Measurements from ENCODE around the gene CHST10.

The CHST10 gene

DNA sequence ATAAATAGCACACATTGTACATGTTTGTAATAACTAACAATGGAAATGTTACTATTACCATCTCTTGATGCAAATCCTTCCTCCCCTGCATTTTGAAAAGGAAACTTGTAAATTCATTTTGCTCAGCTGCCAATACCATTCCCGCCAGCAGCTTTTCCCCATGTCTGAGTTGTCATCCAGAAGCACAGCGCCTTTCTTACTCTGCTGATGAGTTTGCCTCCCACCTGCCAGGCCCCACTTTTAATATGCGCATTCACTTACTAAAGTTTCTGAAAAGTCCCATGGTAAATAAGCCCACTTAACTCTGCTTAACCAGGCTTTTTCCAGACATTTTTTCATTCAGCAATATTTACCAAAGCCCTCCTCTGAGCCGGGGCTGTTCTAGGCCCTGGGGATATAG lies 3.9 kb downstream of the CHST10 start:
- no peak for DNase-seq (ENCODE audit: low spot score)

DNA sequence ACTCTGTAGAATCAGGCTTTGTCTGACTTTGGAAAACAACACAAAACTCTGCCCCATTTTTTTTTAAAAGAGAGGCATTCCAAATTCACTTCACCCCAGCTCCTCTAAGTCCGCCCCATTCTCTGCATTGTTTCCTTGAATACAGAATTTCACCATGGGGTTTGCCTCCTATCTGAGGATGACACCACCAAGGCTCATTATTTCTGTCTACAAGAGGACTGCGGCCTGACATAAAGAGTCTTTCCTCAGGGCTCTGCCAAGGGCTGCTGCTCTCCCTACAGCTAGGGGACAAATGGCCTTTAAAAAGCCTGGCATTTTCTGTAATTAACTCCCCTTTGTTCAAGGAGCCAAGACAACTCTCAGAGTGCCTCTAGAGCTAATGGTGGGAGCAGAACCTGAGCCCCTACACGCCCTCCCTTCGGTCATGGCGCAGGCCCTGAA lies 4.6 kb downstream of the CHST10 start:
- no peak for DNase-seq (ENCODE audit: low spot score)

- DNase-seq (ENCODE audit: low spot score) = no peak
Observed at GRCh38 chr2:100412466-100412865, 5.0 kb downstream of the CHST10 start.

DNA sequence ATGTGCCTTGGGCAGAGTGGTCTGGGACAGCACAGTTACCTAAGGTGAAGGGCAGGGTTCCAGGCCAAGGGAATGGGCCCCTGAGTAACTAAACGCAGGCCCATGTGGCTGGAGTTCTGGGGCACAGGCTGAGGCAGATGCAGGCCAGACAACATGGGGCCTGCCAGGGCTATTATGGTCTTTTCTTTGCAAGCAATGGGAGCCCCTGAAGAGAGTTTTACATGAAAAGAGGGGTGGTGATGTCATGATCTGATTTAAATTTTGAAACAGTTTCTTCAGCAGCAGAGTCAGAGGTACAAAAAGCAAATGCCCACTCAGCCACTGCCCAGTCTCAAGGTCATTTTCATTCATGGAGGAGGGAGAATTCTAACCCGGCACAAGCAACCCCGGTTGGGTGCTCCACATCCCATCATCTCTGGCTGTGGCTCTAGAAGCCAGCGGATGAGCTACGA lies 5.6 kb downstream of the CHST10 start:
- no peak for DNase-seq (ENCODE audit: low spot score)

DNA sequence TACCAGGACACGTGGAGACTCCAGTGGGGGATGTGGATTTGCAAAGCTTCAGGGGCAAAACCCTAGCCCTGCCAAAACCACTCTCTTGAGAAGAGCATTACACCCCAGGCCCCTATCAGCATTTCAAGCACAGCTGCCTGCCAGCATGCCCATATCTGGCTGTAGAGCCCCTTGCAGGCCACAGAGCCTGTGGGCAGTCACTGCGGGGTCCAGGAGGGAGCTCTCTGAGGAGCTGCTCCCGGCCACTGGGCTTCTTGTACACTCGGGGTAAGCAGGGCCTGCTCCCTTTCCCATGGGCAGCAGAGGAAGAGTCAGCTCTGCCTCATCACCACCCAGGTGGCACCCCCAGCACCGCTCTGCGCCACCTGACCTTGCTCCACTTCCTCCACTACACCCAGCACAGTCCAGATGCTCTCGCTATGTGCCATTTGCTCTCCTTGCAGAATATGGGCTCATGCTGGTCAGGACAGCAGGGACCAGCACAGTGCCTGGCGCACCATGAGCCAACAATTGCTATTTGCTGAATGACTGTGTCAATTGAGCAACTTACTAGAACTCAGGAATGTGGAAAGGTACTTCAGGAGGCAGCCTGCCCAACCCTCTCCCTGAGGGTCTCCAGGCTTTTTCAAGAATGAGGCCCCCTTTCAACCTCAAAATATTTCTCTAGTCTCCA lies 7.4 kb downstream of the CHST10 start:
- no peak for DNase-seq (ENCODE audit: low spot score)

- DNase-seq (ENCODE audit: low spot score) = no peak
Observed at GRCh38 chr2:100409461-100409860, 8.0 kb downstream of the CHST10 start.

- no peak for DNase-seq (ENCODE audit: low spot score)
Observed at GRCh38 chr2:100408941-100409340, 8.5 kb downstream of the CHST10 start.

DNA sequence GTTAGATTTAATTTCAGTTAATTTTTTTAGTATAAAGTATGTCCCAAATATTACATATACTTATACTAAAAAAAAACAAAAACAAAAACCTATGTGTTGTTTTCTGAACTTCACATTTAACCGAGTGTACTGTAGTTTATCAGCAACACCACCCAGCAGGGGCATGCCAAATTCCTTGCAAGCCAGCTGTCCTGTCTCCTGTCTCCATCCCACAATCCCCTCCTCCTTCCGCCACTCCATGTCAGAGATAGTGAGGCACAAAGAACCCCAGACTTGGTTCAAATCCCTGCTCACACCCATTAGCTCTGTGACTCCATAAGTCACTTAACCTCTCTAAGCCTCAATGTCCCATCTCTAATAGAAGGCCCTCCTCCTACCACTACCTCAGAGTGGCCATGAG lies 9.4 kb downstream of the CHST10 start:
- no peak for DNase-seq (ENCODE audit: low spot score)

GRCh38 chr2:100407563-100407962 lies 9.9 kb downstream of the CHST10 start:
- no peak for DNase-seq (ENCODE audit: low spot score)

DNA sequence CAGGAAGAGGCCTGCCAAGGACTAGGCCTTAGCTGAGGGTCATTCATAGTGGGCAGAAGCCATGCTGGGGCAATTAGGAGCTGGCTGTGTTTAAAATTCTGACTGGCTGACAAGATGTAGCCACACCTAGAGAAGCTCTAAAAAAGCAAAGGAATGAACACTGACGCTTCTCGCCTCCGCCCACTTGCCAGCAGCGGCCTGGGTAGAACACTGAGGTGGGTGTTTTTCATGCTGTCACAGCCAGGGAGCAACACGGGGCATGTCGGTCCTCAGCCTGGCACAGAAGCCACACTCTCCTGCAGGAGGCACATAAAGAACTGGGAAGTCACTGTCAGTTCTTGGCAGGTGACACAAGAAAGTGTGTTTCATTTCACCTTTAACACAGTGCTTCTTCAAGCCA lies 10.4 kb downstream of the CHST10 start:
- no peak for DNase-seq (ENCODE audit: low spot score)

- no peak for DNase-seq (ENCODE audit: low spot score)
Observed at GRCh38 chr2:100406120-100406508, 11.4 kb downstream of the CHST10 start.

DNA sequence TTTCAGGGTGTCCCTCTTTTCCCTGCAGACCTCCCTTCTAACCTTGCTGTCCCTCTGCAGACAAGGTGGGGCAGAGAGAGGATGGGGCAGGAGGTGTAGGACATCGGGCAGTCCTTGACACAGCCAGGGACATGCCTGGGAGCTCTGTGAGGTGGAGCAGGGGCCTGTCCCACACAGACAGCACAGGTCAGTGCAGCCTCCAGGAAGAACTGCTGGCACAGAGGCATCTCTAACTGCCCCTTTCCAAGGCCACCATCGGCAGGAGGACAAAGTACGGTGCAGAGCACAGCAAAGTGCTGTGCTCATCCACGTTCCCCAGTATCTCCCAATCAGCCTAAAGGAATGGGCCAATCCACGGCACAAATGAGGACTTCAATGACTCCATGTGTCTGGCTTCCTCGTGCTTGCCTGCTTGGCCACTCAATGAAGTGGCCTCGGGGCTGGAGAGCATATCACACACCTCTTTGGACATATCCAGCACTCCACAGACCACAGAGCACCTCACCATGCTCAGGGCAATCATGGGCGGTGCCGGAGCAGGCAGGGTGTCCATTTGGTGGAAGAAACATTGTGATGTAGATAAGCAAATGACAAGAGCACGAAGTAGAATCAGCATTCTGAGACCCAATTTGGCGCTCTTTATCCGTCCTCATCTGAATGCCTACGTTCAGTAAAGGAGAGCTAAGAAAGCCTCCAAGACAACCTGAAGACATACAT lies 11.9 kb downstream of the CHST10 start:
- no peak for DNase-seq (ENCODE audit: low spot score)

- no peak for DNase-seq (ENCODE audit: low spot score)
Observed at GRCh38 chr2:100404411-100404810, 13.1 kb downstream of the CHST10 start.

- DNase-seq (ENCODE audit: low spot score) = no peak
Observed at GRCh38 chr2:100403722-100404121, 13.7 kb downstream of the CHST10 start.

DNA sequence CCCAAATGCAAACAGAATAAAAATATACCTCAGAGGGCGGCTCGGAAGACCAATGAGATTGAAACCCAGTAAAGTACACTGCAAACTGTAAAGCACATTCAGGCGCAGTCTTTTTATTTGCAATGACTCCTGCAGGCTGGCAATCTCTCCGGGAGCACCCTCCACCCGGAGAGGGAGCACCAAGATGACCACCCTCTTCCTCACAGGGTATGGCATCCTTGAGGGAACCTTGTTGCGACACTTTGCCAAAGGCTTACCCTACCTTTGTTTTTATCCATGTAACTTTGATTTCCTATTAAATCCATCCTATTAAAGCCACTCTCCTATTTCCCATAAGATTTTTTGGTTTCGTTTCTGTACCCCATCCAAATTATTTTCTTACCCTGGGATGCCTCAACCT lies 16.2 kb downstream of the CHST10 start:
- DNase-seq (ENCODE audit: low spot score) = no peak

GRCh38 chr2:100399714-100400113 lies 17.8 kb downstream of the CHST10 start:
- no peak for DNase-seq (ENCODE audit: low spot score)

DNA sequence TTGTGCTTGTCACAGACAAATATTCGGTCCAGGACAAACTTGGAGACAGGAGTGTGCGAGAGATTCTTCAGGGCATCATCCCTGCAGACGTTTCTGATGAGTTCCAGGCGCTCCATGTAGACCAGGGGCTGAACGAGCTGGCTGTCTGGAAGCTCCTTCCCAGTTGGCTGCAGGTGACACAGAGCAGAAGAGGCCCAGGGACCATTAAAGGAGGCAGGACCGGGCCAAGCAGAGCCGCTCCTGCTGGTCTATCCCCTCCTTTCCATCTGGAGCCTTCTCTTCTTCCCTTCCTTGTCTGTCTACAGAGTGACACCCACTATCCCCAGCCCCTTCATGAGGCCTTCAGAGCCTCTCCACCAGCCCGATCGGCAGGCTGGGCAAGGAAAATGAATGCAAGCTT lies 19.5 kb downstream of the CHST10 start:
- no peak for DNase-seq (ENCODE audit: low spot score)

GRCh38 chr2:100397118-100397860 lies 20.2 kb downstream of the CHST10 start:
- DNase-seq (ENCODE audit: low spot score) = no peak

- no peak for DNase-seq (ENCODE audit: low spot score)
Observed at GRCh38 chr2:100396483-100396882, 21.0 kb downstream of the CHST10 start.

GRCh38 chr2:100395532-100396350 lies 21.7 kb downstream of the CHST10 start:
- DNase-seq (ENCODE audit: low spot score) = no peak

GRCh38 chr2:100394111-100394641 lies 23.3 kb downstream of the CHST10 start:
- DNase-seq (ENCODE audit: low spot score) = no peak

DNA sequence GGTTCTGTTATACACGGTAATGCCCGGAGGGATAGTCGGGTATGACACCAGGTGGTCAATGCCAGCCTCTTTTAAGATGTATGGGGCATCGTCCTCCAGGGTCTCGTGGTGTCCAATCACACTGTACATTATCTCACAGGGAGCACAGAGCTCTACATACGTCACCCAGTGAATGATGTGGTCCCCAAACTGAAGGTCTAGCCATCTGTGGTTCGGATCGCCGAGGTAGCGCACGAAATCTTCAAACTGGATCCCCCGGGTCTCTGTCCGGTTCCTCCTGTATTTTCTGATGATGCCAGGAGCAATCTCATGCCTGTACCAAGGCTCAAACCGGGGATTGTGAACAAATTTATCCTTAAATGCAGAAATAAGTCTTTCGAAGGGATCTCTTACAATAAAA lies 24.1 kb downstream of the CHST10 start:
- no peak for DNase-seq (ENCODE audit: low spot score)
